GDM1 (cell line): ENCODE data around the gene GGA2.
"Not testable (repeated sequence)": the region's sequence is repeated elsewhere in the genome, so short reads cannot be mapped to it uniquely, and the experiment has no call there.

Experiments used
- DNase-seq: peaks from one replicate; lab custom pipeline; 2025; lab: John Stamatoyannopoulos, UW

The GGA2 gene

DNA sequence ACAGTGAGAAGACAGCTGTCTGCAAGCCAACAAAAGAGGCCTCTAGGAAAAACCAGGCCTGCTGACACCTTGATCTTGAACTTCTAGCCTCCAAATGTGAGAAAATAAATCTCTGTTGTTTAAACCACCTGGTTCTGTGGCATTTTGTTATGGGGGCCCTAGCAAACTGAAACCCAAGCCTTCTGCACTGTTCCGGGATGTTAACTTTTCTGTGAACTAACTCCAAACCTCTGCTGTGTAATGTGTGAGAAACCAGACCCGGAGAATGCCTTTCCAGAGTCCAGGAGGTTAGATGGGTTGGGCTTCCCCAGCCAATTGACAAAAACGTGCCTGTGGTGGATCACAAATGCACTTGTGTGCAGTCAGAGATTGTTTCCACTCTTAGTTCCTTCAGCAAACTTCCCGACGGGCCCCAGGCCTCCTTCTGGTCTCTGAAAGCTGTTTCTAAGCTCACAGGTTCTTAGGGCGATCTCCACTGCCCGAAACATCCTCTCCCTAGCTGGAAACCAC is 13.6 kb upstream of the GGA2 start:
- no peak for DNase-seq

DNA sequence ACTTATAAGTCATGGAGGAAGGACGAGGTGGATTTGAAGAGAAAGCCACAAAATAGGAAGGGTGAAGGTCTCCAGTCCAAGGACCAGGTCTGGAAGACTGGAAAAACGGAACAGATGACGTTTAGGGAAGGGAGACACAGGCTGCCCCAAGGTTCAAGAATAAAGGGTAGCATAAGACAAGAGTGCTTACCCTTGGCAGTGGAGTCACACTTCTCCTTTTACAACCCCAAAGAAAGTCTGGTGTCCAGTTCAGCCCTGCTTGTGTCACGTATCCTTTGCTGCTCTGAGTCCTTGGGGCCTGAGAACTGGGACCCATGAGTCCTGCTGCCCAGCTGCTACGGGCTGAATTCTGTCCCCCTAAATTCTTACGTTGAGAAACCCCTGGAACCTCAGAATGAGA is 13.0 kb upstream of the GGA2 start:
- DNase-seq = no peak

DNA sequence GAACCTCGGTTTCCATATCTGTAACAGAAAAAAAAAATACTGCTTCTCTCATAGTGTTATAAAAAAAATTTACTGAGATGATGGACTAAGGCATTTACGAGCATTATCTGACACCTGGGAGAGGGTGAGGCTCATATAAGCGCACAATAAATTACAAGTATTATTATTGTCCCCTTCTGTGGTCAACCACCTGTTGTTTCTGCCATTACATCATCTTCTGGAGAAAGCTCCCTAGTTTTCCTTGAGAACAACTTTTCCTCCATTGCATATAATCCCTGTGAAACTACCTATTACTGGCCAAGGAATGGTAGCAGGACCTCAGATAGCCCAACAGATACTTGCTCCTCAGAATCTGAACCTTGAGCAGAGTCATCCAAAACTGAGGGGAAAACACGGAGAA is 11.7 kb upstream of the GGA2 start:
- DNase-seq = no peak

DNA sequence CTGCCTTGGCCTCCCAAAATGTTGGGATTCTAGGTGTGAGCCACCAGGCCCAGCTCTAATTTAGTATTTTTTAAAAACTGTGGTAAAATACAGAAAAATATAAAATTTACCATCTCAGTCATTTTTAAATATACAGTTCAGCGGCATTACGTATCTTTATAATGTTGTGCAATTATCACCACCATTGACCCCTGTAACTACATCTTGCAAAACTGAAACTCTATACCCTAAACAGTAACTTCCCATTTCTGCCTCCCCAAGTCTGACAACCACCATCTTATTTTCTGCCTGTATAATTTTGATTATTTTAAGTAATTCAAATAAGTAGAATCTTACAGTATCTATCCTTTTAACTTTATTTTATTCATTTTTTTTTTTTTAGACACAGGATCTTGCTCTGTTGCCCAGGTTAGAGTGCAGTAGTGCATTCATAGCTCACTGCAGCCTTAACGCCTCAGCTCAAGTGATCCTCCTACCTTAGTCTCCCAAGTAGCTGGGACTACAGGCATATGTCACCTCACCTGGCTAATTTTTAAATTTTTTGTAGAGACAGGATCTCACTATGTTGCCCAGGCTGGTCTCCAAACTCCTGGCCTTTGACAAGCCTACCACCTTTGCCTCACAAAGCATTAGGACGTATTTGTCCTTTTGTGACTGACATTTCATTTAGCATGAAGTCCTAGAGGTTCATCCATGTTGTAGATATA is 10.9 kb upstream of the GGA2 start:
- no peak for DNase-seq

DNA sequence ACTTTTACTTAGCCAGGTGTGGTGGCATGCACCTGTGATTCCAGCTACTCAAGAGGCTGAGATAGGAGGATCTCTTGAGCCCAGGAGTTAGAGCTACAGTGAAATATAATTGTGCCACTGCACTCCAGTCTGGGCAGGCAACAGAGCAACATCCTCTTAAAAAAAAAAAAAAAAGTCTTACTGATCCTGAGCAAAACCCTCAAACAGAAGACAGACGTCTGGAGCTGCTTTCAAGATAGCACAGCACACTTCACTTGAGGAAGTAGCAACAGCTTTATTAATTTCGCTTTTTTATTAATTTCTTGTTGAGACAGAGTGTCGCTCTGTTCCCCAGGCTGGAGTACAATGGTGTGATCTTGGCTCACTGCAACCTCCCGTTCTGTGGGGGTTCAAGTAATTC is 10.2 kb upstream of the GGA2 start:
- no peak for DNase-seq

DNA sequence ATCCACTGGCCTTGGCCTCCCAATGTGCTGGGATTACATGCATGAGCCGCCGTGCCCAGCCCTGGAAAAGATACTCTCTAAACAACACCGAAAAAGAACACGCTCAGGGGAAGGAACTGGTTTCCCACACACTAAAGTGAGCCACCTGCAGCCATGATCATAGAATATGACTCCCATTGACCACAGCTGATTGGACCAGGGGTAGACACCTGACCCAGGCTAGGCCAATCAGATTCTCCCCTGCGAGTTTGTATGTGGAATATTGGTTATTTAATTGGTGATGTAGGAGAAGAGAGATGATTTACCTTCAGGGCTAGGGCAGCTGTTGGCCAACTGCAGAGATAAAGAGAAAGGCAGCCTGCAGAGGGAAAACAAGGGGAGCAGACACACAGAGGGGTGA is 9.0 kb upstream of the GGA2 start:
- DNase-seq = no peak

DNA sequence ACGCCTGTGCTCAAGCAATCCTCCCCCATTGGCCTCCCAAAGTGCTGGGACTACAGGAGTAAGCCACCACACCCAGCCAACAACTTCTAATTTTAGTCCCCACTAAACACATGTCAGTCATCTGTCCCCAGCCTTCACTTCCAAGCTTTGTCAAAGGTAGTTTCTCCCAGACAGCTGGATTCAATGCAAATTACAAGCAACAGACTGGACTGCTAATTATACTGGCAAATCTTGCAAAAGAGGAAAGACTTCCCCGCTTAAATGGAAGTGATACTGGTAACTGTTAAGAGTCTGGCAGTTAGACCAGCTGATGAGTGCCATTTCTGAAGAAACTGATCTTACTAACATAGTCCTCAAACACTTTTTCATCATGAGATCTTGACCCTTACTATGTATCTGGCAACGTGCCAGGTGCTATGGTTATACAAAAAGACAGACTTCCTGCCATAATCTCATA is 8.2 kb upstream of the GGA2 start:
- DNase-seq = no peak

DNA sequence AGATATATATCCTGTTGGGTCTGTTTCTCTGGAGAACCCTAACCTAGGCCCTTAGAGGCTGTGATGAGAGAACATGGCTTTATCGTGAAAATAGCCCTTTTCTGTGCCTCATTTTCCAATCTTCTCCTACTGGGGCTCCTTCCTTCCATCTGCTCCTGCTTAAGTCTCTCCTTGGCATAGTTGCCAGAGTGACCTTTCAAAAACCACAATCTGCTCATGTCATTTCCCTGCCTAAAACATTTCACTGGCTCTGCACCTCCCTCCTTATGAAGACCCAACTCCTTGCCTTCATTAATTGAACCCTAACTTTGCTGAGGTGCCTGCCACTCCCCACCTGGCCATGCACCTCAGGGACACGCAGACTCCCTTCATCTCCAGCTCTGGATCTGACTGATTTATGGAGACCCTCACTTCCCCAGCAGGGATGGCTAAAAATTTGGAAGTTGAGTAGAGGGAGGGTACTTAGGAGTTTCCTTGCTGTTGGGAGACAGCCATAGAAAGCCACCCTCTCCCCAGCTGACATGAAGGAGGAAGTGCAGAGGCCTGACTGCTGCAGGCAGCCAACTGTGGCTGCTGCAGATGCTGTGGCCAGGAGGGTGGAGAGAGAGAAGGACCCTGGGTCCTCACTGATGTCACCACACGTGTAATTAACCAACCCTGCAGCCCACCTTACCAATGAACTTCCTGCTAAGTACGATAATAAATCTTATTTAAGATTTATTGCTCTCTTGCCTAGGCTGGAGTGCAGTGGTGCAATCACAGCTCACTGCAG is 6.3 kb upstream of the GGA2 start:
- DNase-seq = peak; percentile 14

DNA sequence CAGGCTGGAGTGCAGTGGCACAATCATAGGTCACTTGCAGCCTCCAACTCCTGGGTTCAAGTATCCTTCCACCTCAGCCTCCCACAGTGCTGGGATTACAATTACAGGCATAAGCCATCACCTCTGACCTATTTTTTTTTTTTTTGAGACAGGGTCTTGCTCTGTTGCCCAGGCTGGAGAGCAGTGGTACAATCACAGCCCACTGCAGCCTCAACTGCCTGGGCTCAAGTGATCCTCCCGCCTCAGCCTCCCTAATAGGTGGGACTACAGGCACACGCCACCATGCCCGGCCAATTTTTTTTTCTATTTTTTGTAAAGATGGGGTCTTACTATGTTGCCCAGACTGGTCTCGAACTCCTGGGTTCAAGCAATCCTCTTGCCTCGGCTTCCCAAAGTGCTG is 5.6 kb upstream of the GGA2 start:
- DNase-seq = no peak

DNA sequence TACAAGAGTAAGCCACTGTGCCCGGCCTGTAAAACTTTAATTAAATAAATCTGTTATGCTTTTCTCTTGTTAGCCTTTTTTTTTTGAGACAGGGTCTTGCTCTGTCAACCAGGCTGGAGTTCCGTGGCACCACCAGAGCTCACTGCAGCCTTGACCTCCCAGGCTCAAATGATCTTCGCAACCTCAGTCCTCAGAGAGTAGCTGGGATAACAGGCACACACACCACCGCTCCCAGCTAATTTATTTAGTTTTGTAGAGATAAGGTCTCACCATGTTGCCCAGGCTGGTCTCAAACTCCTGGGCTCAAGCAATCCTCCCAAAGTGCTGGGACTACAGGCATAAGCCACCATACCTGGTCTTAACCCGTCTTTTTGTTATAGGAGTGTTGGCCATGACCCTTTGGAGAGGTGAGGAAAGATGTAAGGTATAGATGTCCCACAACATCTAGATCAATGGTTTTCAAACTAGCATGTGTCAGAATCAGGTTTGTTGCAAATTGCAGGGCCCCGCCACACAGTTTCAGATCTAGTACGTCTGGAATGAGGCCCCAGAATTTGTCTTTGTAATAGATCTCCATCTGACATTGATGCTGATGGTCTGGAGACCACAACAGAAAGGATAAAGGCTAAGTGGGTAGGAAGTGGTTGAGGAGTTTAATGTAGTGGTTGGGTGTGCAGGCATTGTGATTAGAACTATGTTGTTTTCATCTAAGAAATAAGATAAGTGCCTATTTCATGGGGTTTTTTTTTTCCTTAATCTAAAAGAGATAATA is 4.3 kb upstream of the GGA2 start:
- peak; percentile 5 for DNase-seq

DNA sequence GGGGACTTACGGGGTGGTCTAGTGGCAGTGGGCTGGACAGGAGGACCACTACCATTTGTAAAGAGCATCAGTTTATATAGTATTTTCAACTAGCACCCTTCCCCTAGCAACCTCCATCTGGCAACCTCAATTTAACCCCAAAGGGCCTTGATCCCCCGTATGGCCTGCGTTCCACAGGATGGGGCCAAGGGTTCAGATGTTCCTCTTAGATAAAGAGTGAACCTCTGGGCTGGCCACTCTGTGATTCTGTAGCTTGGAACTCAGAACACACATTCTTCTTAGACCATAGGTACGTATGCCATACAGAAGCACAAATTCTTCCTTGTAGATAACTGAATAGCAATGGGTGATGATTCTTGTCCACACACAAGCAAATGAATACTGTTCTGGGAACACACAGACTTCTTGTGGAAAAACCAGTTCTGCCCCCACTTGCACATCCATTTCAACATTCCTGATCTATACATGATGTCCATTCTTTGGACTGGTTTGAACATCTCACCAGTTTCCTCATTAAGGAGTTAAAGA is 1.9 kb upstream of the GGA2 start:
- no peak for DNase-seq

DNA sequence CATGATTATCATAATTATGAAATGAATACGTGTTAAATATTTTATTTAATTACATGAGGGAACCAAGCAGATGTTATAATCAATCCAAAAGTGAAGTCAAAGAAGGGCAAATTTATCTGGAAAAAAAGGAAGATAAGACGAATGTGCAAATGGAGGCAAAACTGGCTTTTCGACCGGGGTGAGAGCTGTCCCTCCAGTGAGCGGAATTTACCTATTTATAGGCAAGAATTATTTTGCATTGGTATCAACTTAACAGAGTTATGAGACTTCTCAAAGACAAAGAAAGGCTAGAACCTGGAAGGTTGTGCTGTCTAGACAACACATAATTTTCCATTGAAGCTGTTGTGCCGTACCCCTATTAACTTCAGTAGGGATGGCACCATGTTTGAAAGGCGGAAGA is 1.4 kb upstream of the GGA2 start:
- DNase-seq = no peak

DNA sequence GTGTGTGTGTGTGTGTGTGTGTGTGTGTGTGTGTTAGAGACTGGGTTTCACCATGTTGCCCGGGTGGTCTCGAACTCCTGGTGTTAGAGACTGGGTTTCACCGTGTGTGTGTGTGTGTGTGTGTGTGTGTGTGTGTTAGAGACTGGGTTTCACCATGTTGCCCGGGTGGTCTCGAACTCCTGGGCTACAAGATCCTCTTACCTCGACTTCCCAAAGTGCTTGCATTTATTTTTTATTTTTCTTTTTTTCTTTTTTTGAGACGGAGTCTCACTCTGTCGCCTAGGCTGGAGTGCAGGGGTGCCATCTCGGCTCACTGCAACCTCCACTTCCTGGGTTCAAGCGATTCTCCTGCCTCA is 599 bp upstream of the GGA2 start:
- not testable (repeated sequence) for DNase-seq

DNA sequence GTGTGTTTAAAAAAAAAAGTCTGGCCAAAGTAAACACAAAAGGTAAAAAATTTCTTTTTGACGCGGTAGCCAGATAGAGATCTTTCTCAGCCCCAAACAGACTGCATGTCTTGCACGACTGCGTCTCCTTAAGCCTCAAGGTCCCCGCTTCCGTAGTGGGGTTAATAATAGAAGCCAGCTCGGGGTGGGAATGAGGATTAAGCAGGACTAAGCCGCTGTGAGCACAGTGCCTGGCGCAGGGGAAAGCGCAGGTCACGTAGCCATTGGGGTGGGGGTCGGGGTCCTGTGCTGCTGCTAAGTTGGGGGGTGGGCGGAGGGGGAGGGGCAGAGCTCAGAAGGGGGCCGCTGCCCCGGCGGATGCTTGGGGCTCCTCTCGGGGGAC is 521 bp downstream of the GGA2 start:
- DNase-seq = no peak

DNA sequence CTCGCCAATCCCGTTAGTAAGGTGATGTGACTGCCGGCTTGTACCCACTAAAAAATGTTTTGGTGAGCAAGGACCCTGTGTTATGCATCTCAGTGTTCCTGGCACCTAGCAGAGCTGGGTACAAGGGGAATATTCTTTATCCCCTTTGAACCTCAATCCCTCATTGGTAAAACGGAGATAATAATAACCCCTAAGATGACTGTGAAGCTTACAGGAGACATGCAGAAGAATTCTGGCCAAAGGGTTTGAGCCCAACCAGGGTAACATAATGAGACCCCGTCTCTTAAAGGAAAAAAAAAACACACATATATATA is 896 bp downstream of the GGA2 start:
- no peak for DNase-seq

DNA sequence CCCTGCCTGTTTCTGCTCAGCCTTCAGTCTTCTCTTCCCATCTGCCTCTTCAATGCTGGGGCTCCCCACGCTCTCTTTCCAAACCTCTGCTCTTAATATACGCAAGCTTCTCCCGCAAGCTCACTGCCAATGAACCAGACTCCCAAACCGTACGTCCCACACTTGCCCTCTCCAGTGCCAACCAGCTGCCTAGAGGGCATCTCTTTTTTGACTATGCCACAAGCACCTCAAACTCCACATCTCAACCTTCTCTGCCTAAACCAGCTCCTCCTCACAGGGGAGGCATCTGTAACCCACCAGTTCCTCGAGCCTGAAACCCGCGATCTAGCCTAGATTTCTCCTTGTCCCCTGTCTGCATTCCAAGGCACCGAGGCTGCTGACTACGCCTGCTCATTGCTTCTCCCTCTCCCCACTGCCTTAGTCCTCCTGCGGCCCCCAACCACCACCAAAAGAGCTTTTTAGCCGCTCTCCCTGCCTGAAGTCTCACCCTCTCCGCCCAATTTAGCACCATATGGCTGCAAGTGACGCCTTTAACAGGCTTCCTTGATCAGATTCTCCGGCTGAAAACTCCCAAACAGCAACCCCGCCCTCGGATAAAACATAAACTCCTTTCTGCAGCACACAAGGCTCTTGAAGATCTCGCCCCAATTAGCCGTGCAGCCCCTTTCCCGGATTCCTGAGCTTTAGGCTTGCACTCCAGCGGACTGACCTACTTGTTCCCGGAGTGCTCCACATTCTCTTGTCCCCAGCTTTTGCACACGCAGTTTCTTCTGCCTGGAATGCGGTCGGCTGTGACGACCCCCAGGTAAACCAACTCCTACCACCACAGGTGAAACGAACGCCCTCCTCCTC is 1.5 kb downstream of the GGA2 start:
- no peak for DNase-seq

DNA sequence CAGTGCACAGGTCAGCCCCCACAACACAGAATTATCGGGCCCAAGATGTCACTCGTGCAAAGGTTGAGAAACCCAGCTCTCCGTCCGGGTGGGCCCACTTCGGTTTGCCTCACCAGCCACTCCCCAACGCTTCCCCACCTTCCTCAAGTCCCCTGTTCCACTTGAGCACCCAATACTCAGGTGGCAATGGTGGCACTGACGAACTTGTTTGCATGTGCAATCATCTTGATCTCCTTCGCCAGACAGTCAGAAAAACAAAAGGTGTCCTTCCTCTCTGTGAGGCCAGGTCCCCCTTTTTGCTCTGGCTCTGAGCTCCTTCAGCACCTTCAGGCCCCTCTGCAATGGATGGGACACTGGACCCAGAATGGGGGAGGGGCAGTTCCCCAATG is 3.7 kb downstream of the GGA2 start:
- no peak for DNase-seq

DNA sequence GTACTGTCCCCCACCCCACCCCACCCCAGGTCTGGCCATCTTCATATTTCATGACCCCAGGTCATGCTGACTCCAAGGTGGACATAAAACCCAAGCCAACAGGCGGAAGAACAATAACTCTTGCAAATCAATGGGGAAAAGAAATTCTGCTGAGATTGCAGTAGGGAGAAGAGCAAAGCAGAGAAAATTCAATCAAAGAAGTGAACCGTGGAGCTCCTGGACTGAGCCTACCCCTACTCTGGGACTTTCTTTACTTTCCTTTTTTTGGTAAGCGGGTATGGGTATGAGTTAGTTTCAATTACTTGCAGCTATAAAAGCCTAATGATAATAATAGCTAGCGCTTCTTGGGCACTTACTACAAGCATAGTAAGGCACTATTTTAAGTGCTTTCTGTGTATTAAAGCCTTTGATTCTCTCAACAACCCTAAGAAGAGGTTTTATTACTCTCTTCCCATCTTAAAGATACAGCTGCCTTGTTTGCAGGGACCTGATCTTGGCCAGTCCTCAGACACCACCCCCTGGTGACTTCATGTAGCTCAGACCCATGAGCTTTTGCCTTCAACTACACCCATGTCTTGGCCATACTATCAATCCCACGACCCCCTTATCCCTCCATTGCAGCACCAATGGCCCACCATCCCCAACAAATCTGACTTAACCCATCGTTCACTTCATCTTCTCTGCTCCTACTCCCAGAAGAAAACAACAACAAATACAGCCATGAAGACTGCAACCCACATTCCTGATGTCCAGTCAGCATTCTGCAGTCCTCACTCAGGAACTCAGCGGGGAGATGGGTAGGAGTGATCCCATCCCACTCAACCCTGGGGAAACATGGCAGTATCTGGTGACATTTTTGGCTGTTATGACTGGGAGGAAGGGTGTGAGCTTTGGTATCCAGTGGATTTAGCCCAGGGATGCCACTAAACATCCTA is 4.4 kb downstream of the GGA2 start:
- DNase-seq = no peak

DNA sequence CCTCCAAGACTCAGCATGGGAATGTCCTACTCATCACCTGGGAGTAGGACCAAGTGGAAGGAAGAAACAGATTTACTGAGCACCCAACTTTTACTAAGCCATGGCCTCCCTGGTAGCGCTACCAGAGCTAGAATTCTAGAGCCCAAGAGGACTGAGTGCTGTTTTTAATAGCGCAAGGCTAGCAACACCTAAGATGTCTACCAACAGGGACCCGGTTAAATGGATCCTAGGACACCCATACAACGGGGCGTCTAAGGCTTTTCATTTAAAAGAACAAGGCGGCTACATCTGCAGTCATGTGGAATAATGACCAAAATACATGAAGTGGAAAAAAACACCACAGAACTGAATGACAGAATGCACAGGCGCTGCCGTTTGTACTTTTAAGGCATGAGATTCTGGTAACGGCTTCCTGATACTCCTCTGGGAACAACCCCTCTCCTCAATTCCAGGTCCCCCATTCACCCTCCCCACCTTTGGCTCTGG is 5.1 kb downstream of the GGA2 start:
- DNase-seq = no peak

DNA sequence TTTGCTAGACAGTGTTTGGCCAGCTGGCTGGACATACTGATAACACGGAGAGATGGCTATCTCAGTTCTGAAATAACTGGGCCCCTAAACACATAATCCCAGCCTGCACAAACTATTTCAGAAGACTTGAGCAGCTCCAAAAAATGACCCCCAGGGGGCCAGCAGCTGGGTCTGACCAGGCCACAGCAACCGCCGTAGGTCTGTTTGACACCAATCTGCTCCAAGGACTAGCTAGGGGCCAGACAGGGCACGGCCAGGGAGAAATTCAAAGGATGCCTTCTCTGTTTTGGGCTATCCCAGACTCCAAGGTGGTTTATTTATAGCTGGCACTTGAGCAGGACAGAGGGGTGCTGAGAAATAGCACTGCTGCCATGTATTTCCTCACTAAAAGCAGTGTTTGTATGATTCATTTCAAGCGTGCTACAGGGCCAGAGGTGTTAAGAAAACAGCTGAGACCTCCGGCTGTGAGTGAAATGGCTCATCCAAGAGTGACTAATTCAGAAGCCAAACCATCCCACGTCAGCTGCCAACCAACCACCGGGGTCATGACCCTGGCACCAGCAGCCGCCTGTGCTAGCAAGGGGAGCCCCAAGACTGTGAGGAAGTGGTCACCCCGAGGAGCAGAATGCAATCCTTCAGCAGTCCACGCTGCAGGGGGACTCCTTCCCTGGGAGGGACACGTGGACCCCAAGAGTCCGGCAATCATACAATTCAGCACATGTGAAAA is 5.7 kb downstream of the GGA2 start:
- no peak for DNase-seq
